Aorta (tissue), 5 donors: ENCODE results near the gene IMMT. TPM values are rescaled to one million over a fixed set of nuclear protein-coding genes. Genes with fewer than 3 reads are reported as not detected.

ENCODE experiments used
- ATAC-seq: fragments of 200-7000 bp; cut with Tn5 transposase; one replicate; pipeline ENCODE4 v1.9.1; 2022; ENCODE audit warnings: moderate library complexity; ENCODE audit not compliant: low FRiP score
- DNase-seq, 2 donors: peaks; one replicate each; pipeline ENCODE4 v3.0.0-alpha.2; 2020
- H3K27ac ChIP-seq, 2 donors: one replicate each; pipeline ENCODE4 v1.5.1; 2013; ENCODE audit warnings: low read length in 2 of 2, mild to moderate bottlenecking in 2 of 2, moderate library complexity in 2 of 2, control low read depth in 1 of 2, inconsistent platforms in 1 of 2, low read depth in 1 of 2
- H3K27me3 ChIP-seq, 2 donors: one replicate each; pipeline ENCODE4 v1.6.1; 2013; ENCODE audit warnings: control low read depth in 1 of 2, low read length in 1 of 2, mild to moderate bottlenecking in 1 of 2, moderate library complexity in 1 of 2; ENCODE audit not compliant: insufficient read depth in 2 of 2, control insufficient read depth in 1 of 2
- H3K36me3 ChIP-seq, 2 donors: one replicate each; pipeline ENCODE4 v1.6.1; 2013; ENCODE audit warnings: control low read depth in 1 of 2, low read length in 1 of 2, mild to moderate bottlenecking in 1 of 2; ENCODE audit not compliant: insufficient read depth in 2 of 2, control insufficient read depth in 1 of 2
- H3K4me1 ChIP-seq, 2 donors: one replicate each; pipeline ENCODE4 v1.6.1; 2013; ENCODE audit warnings: low read length in 2 of 2, control low read depth in 1 of 2, mild to moderate bottlenecking in 1 of 2, moderate library complexity in 1 of 2; ENCODE audit not compliant: insufficient read depth in 2 of 2, control insufficient read depth in 1 of 2
- H3K4me3 ChIP-seq, 2 donors: one replicate each; pipeline ENCODE4 v1.5.1; 2013; ENCODE audit warnings: low read length in 2 of 2, control low read depth in 1 of 2, mild to moderate bottlenecking in 1 of 2
- H3K9me3 ChIP-seq: one replicate; pipeline ENCODE4 v1.6.1; 2013; ENCODE audit warnings: mild to moderate bottlenecking, low read length; ENCODE audit not compliant: control insufficient read depth
- WGBS, 2 donors: extraction: QIAGEN DNeasy Blood & Tissue Kit; methylation state at CpG; one replicate each; pipeline ENCODE4 v1.1.7; 2013; 5-methylcytosine and 5-hydroxymethylcytosine counted together
- intact Hi-C, 2 donors: fragments of 100-400 bp; cut with DNase I; formaldehyde crosslinking; loops; one replicate each; pipeline versions ENCODE4 v1.14.2 to v1.15.0; 2022
- polyA plus RNA-seq, 2 donors: library from polyadenylated mRNA; stranded (reverse); fragments of 200-250 nt; gene quantifications; one replicate each; pipeline ENCODE4 v1.2.3, GENCODE V29; 2013
- total RNA-seq, 2 donors: library from RNA; stranded (reverse); fragmentation: NEBNext Ultra II Directional; extraction: Animal tissue kit (Norgen Biotek cat#: 25700); gene quantifications; one replicate each; pipeline ENCODE4 v1.2.1, GENCODE V29; 2021
- donor health status: healthy with polysubstance abuse.
- donor health status: Bipolar disorder and iron deficiency.
- donor health status: DM: no; HTN: no; CAD: no.
- donor health status: DM: no; HTN: no; CAD: no.
- donor health status: DM: yes; HTN: yes; CAD: no.

IMMT gene
- total and polyA plus RNA-seq, 4 donors: 34.7 to 81.2 (median 57.9) TPM

GRCh38 chr2:86213699-86214502 lies 18.6 kb upstream of the IMMT start:
- no peak for ATAC-seq
- DNase-seq: peak in 1 of 2 donors; percentile 26
- Histone ChIP-seq H3K4me3 (no peak overlapping the region), H3K9me3 (no peaks in the 10 kb centered on the region), H3K36me3 (peaks cover 2 to 7% of the 10 kb centered on the region in 2 donors), H3K27ac (no peak overlapping the region), H3K27me3 (no peaks in the 10 kb centered on the region), H3K4me1 (no peaks in the 10 kb centered on the region)
- intact Hi-C loops: no loop called here
- WGBS, 2 donors: 48 to 54% methylated on average over 4 of the region's 4 CpGs

GRCh38 chr2:86213056-86213455 lies 17.8 kb upstream of the IMMT start:
- WGBS, 2 donors: 14 to 16% methylated on average over 1 of the region's 1 CpG
- Histone ChIP-seq H3K27ac (no peak overlapping the region), H3K4me1 (no peaks in the 10 kb centered on the region), H3K4me3 (no peak overlapping the region), H3K9me3 (no peaks in the 10 kb centered on the region), H3K27me3 (no peaks in the 10 kb centered on the region), H3K36me3 (peaks cover 2 to 7% of the 10 kb centered on the region in 2 donors)
- no peak for DNase-seq
- intact Hi-C loops: no loop called here
- no peak for ATAC-seq

GRCh38 chr2:86211796-86212188 lies 16.5 kb upstream of the IMMT start:
- Histone ChIP-seq H3K4me1 (no peaks in the 10 kb centered on the region), H3K9me3 (no peaks in the 10 kb centered on the region), H3K4me3 (no peak overlapping the region), H3K36me3 (peaks cover 2 to 9% of the 10 kb centered on the region in 2 donors), H3K27me3 (no peaks in the 10 kb centered on the region), H3K27ac (no peak overlapping the region)
- DNase-seq (no peak), ATAC-seq (no peak)
- intact Hi-C loops: no loop called here
- 83 to 89% methylated on average over 2 of the region's 2 CpGs for WGBS, 2 donors

- WGBS, 2 donors: 88 to 95% methylated on average over 2 of the region's 2 CpGs
- no peaks in the 10 kb centered on the region for H3K27me3 ChIP-seq
- intact Hi-C loops: no loop called here
- no peak for DNase-seq
- H3K27ac ChIP-seq: no peak overlapping the region
- H3K36me3 ChIP-seq: peaks cover 2 to 13% of the 10 kb centered on the region in 2 donors
- no peak overlapping the region for H3K4me3 ChIP-seq
- H3K4me1 ChIP-seq: no peaks in the 10 kb centered on the region
- ATAC-seq: no peak
- H3K9me3 ChIP-seq: no peaks in the 10 kb centered on the region
Measured at GRCh38 chr2:86211033-86211795, 16.0 kb upstream of the IMMT start.

GRCh38 chr2:86204458-86204857 lies 9.2 kb upstream of the IMMT start:
- Histone ChIP-seq H3K9me3 (no peaks in the 10 kb centered on the region), H3K4me1 (no peaks in the 10 kb centered on the region), H3K4me3 (no peak overlapping the region), H3K27me3 (no peaks in the 10 kb centered on the region), H3K36me3 (peaks cover 0 to 9% of the 10 kb centered on the region in 2 donors), H3K27ac (no peak overlapping the region)
- DNase-seq (no peak), ATAC-seq (no peak)
- 81 to 86% methylated on average over 7 of the region's 7 CpGs for WGBS, 2 donors
- intact Hi-C loops: no loop called here

- ATAC-seq (no peak), DNase-seq (no peak)
- Histone ChIP-seq H3K9me3 (no peaks in the 10 kb centered on the region), H3K4me1 (no peaks in the 10 kb centered on the region), H3K27ac (no peak overlapping the region), H3K4me3 (no peak overlapping the region), H3K36me3 (peaks cover 0 to 8% of the 10 kb centered on the region in 2 donors), H3K27me3 (no peaks in the 10 kb centered on the region)
- 86 to 96% methylated on average over 1 of the region's 1 CpG for WGBS, 2 donors
- intact Hi-C loops: no loop called here
Measured at GRCh38 chr2:86203614-86204013, 8.4 kb upstream of the IMMT start.

- H3K4me1 ChIP-seq: no peaks in the 10 kb centered on the region
Measured at GRCh38 chr2:86202702-86203101, 7.4 kb upstream of the IMMT start.

GRCh38 chr2:86202336-86202692 lies 7.1 kb upstream of the IMMT start:
- no peak overlapping the region for H3K4me3 ChIP-seq
- no peaks in the 10 kb centered on the region for H3K4me1 ChIP-seq
- WGBS, 2 donors: 79% methylated on average over 2 of the region's 2 CpGs
- intact Hi-C loops: no loop called here
- H3K27me3 ChIP-seq: no peaks in the 10 kb centered on the region
- H3K36me3 ChIP-seq: peaks cover 0 to 8% of the 10 kb centered on the region in 2 donors
- no peak overlapping the region for H3K27ac ChIP-seq
- DNase-seq (no peak), ATAC-seq (no peak)
- H3K9me3 ChIP-seq: no peaks in the 10 kb centered on the region

More at GRCh38 chr2:86202702-86203101, 7.4 kb upstream of the IMMT start:
- Histone ChIP-seq H3K9me3 (no peaks in the 10 kb centered on the region), H3K4me3 (no peak overlapping the region), H3K27ac (no peak overlapping the region), H3K27me3 (no peaks in the 10 kb centered on the region), H3K36me3 (peaks cover 0 to 8% of the 10 kb centered on the region in 2 donors)
- ATAC-seq (no peak), DNase-seq (no peak)
- intact Hi-C loops: no loop called here
- WGBS, 2 donors: 81 to 86% methylated on average over 9 of the region's 9 CpGs
